H1 (cell line): Measurements from ENCODE around the gene SPATA13.

Experiments used
- ATF2 ChIP-seq: IDR thresholded peaks from 2 replicates; pipeline ENCODE4 v1.6.1; 2012; ENCODE audit warnings: low read length, inconsistent platforms
- CBX8 ChIP-seq: fragments of 300-800, 300-1000 bp; sonication (generic); IDR thresholded peaks from 2 replicates; pipeline ENCODE4 v1.7.1; 2016; ENCODE audit warnings: low read depth, low read length, borderline replicate concordance
- EP300 ChIP-seq, 2 experiments: IDR thresholded peaks; 1 replicate in 1 of 2; 2 replicates in 1 of 2; pipeline ENCODE4 v1.6.1; 2011 to 2012; ENCODE audit warnings: low read depth in 2 of 2, low read length in 2 of 2, mild to moderate bottlenecking in 2 of 2, borderline replicate concordance in 1 of 2, inconsistent platforms in 1 of 2, moderate library complexity in 1 of 2
- FOSL1 ChIP-seq: IDR thresholded peaks from 2 replicates; pipeline ENCODE4 v1.6.1; 2011; ENCODE audit warnings: mild to moderate bottlenecking, low read depth, low read length, moderate library complexity; ENCODE audit not compliant: insufficient read depth
- TCF12 ChIP-seq: IDR thresholded peaks from 2 replicates; pipeline ENCODE4 v1.6.1; 2011; ENCODE audit warnings: low read depth, mild to moderate bottlenecking, low read length
- ZNF274 ChIP-seq: IDR thresholded peaks from 2 replicates; pipeline ENCODE4 v1.7.0; 2012; ENCODE audit warnings: low read length, borderline replicate concordance; ENCODE audit errors: extremely low read depth
- TF ChIP-seq, protein P1 (sequence below), 3 experiments: IDR thresholded peaks; 1 replicate in 2 of 3; 2 replicates in 1 of 3; pipeline versions ENCODE4 v1.5.1 to v1.6.1; 2011; ENCODE audit warnings: low read length in 3 of 3, mild to moderate bottlenecking in 3 of 3, inconsistent platforms in 2 of 3, low read depth in 1 of 3, moderate library complexity in 1 of 3; ENCODE audit not compliant: insufficient read depth in 1 of 3; ENCODE audit errors: control extremely low read depth in 1 of 3
- TF ChIP-seq, protein P2 (sequence below): IDR thresholded peaks from 2 replicates; pipeline ENCODE4 v1.6.1; 2012; ENCODE audit warnings: inconsistent platforms
- TF ChIP-seq, protein P3 (sequence below): IDR thresholded peaks from 2 replicates; pipeline ENCODE4 v1.6.1; 2011; ENCODE audit warnings: low read depth, mild to moderate bottlenecking, low read length; ENCODE audit not compliant: insufficient read depth

DNA sequence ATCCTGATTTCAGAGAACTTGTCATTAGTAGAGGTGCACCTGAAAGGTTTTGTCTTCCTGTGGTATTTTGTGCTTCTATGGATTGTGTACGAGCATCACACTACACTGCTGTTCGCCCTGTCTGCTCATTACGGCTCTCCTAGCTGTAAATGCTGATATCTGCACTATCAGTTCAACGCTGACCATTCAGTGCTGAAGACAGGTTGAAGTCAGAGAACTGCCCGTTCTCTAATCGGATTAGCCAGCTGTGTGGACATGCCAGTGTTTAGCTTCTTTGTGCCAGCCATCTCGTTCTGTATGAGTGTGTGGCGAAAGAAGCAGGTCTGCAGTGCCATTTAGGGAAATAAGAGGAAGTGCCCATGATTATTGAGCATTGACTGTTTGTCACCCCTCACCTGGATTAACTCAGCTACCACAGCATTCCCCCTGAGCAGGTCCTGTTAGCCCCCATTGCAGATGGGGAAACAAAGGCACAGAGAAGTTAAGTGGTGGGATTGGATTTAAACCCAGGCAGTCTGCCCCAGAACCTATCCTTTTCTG, 127.3 kb downstream of the SPATA13 start:
- no peak for TF ChIP-seq FOSL1
- no peak for TF ChIP-seq CBX8
- TF ChIP-seq, protein P1, sequence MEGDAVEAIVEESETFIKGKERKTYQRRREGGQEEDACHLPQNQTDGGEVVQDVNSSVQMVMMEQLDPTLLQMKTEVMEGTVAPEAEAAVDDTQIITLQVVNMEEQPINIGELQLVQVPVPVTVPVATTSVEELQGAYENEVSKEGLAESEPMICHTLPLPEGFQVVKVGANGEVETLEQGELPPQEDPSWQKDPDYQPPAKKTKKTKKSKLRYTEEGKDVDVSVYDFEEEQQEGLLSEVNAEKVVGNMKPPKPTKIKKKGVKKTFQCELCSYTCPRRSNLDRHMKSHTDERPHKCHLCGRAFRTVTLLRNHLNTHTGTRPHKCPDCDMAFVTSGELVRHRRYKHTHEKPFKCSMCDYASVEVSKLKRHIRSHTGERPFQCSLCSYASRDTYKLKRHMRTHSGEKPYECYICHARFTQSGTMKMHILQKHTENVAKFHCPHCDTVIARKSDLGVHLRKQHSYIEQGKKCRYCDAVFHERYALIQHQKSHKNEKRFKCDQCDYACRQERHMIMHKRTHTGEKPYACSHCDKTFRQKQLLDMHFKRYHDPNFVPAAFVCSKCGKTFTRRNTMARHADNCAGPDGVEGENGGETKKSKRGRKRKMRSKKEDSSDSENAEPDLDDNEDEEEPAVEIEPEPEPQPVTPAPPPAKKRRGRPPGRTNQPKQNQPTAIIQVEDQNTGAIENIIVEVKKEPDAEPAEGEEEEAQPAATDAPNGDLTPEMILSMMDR (IDR thresholded peaks at IDR 0.05; ENCODE audit: control extremely low read depth in 1 of 3, insufficient read depth in 1 of 3, low read depth in 1 of 3, low read length in 3 of 3): no peak
- TF ChIP-seq EP300 (IDR thresholded peaks at IDR 0.05; ENCODE audit: borderline replicate concordance in 1 of 2, low read depth in 2 of 2, low read length in 2 of 2): no peak
- TF ChIP-seq, protein P2, sequence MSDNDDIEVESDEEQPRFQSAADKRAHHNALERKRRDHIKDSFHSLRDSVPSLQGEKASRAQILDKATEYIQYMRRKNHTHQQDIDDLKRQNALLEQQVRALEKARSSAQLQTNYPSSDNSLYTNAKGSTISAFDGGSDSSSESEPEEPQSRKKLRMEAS: no peak
- TF ChIP-seq ATF2: no peak
- TF ChIP-seq, protein P3, sequence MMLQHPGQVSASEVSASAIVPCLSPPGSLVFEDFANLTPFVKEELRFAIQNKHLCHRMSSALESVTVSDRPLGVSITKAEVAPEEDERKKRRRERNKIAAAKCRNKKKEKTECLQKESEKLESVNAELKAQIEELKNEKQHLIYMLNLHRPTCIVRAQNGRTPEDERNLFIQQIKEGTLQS: no peak
- TF ChIP-seq TCF12: no peak
- TF ChIP-seq ZNF274: no peak
